HepG2 (cell line): ENCODE measurements around the gene SERPINE2. TPM values are rescaled to one million over a fixed set of nuclear protein-coding genes. Genes with fewer than 3 reads are reported as not detected.
A peak's percentile ranks its signal among the peaks of the same experiment; 100 is the strongest.

Experiments
- CBX5 ChIP-seq: sonication (generic); formaldehyde crosslinking; IDR thresholded peaks from 2 replicates; pipeline ENCODE4 v1.4.0; 2020; ENCODE audit warnings: missing genetic modification reagents, borderline replicate concordance
- MAFF ChIP-seq: IDR thresholded peaks from 2 replicates; pipeline ENCODE4 v1.6.1; 2011; ENCODE audit warnings: low read depth, low read length, improper control_type of control experiment
- POLR2A ChIP-seq, 2 experiments: IDR thresholded peaks; 2 replicates each; pipeline ENCODE4 v1.6.1; 2011; ENCODE audit warnings: low read depth in 2 of 2, low read length in 2 of 2, mild to moderate bottlenecking in 1 of 2, moderate library complexity in 1 of 2; ENCODE audit not compliant: insufficient read depth in 1 of 2
- REST ChIP-seq, 2 experiments: IDR thresholded peaks; 2 replicates each; pipeline ENCODE4 v1.6.1; 2011 to 2012; ENCODE audit warnings: low read length in 2 of 2, borderline replicate concordance in 1 of 2, low read depth in 1 of 2, mild to moderate bottlenecking in 1 of 2, moderate library complexity in 1 of 2
- SOX6 ChIP-seq, 2 experiments: fragments of 450-650 bp in 1 of 2; sonication (generic) in 1 of 2; formaldehyde crosslinking in 1 of 2; IDR thresholded peaks; 2 replicates each; pipeline versions ENCODE4 v1.4.0 to v1.6.1; 2017 to 2020; ENCODE audit warnings: antibody characterized with exemption in 1 of 2, mild to moderate bottlenecking in 1 of 2, missing genetic modification reagents in 1 of 2
- ZNF33A ChIP-seq: sonication (generic); formaldehyde crosslinking; IDR thresholded peaks from 2 replicates; pipeline ENCODE4 v1.5.1; 2020; ENCODE audit warnings: missing genetic modification reagents, mild to moderate bottlenecking, moderate library complexity, borderline replicate concordance
- ZNF670 ChIP-seq: sonication (generic); formaldehyde crosslinking; IDR thresholded peaks from 2 replicates; pipeline ENCODE4 v1.8.0; 2022; ENCODE audit warnings: mild to moderate bottlenecking, missing genetic modification reagents, borderline replicate concordance
- polyA plus RNA-seq, 8 experiments: library from polyadenylated mRNA; depleted of rRNA in 3 of 8; stranded (reverse) in 7 of 8; unstranded in 1 of 8; fragments of >200 nt; fragmentation: Illumina TruSeq in 4 of 8; extraction: Trizol in 4 of 8; gene quantifications; 2 replicates each; pipeline versions ENCODE4 v1.2.1 to v1.2.3, GENCODE V29; 2011 to 2016; ENCODE audit warnings: low read depth in 4 of 8, missing spikeins in 1 of 8, mixed read lengths in 1 of 8; ENCODE audit not compliant: insufficient read depth in 1 of 8
- total RNA-seq, 5 experiments: library from RNA; depleted of rRNA; stranded (reverse); fragments of >200 nt; fragmentation: Illumina TruSeq; extraction: Trizol; gene quantifications; 2 replicates each; pipeline ENCODE4 v1.2.3, GENCODE V29; 2016; ENCODE audit warnings: low read depth in 1 of 5
- TF ChIP-seq, protein P1 (sequence below): sonication (generic); formaldehyde crosslinking; IDR thresholded peaks from 2 replicates; pipeline ENCODE4 v1.4.0; 2020; ENCODE audit warnings: missing genetic modification reagents
- TF ChIP-seq, protein P2 (sequence below): sonication (generic); formaldehyde crosslinking; IDR thresholded peaks from 2 replicates; pipeline ENCODE4 v1.4.0; 2020; ENCODE audit warnings: mild to moderate bottlenecking, missing genetic modification reagents
- TF ChIP-seq, protein P3 (sequence below): sonication (generic); formaldehyde crosslinking; IDR thresholded peaks from 2 replicates; pipeline ENCODE4 v1.4.0; 2020; ENCODE audit warnings: missing genetic modification reagents
- TF ChIP-seq, protein P4 (sequence below): sonication (generic); formaldehyde crosslinking; IDR thresholded peaks from 2 replicates; pipeline ENCODE4 v1.5.1; 2020; ENCODE audit warnings: mild to moderate bottlenecking, missing genetic modification reagents, moderate library complexity
- TF ChIP-seq, protein P5 (sequence below): sonication (generic); formaldehyde crosslinking; IDR thresholded peaks from 2 replicates; pipeline ENCODE4 v1.8.0; 2022; ENCODE audit warnings: missing genetic modification reagents, mild to moderate bottlenecking, inconsistent platforms, borderline replicate concordance

SERPINE2 gene
- total and polyA plus RNA-seq, 2 of the 13 experiments (the other 11 are each of a cell fraction or from before 2014, with no cell fraction given) = 7.9 to 18.1 TPM

GRCh38 chr2:223930103-223930976 lies 108.7 kb downstream of the SERPINE2 start (continued):
- TF ChIP-seq, protein P1, sequence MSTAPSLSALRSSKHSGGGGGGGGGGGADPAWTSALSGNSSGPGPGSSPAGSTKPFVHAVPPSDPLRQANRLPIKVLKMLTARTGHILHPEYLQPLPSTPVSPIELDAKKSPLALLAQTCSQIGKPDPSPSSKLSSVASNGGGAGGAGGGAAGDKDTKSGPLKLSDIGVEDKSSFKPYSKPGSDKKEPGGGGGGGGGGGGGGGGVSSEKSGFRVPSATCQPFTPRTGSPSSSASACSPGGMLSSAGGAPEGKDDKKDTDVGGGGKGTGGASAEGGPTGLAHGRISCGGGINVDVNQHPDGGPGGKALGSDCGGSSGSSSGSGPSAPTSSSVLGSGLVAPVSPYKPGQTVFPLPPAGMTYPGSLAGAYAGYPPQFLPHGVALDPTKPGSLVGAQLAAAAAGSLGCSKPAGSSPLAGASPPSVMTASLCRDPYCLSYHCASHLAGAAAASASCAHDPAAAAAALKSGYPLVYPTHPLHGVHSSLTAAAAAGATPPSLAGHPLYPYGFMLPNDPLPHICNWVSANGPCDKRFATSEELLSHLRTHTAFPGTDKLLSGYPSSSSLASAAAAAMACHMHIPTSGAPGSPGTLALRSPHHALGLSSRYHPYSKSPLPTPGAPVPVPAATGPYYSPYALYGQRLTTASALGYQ (CRISPR knock-in tag) = 0 out of 2 replicates have a peak, but pooled peaks have one; percentile 43
- TF ChIP-seq, protein P2, sequence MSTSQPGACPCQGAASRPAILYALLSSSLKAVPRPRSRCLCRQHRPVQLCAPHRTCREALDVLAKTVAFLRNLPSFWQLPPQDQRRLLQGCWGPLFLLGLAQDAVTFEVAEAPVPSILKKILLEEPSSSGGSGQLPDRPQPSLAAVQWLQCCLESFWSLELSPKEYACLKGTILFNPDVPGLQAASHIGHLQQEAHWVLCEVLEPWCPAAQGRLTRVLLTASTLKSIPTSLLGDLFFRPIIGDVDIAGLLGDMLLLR (CRISPR knock-in tag) = peak; percentile 87; the same call in 1 of the 2 replicates
- TF ChIP-seq, protein P3, sequence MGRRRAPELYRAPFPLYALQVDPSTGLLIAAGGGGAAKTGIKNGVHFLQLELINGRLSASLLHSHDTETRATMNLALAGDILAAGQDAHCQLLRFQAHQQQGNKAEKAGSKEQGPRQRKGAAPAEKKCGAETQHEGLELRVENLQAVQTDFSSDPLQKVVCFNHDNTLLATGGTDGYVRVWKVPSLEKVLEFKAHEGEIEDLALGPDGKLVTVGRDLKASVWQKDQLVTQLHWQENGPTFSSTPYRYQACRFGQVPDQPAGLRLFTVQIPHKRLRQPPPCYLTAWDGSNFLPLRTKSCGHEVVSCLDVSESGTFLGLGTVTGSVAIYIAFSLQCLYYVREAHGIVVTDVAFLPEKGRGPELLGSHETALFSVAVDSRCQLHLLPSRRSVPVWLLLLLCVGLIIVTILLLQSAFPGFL (CRISPR knock-in tag) = no peak
- peak; percentile 65 to 89; a peak in 3 of 4 replicates for TF ChIP-seq POLR2A (IDR thresholded peaks at IDR 0.05; ENCODE audit: insufficient read depth in 1 of 2, low read depth in 2 of 2, low read length in 2 of 2)
- peak; percentile 77; the same call in 1 of the 2 replicates for TF ChIP-seq CBX5 (CRISPR knock-in tag)
- TF ChIP-seq MAFF = peak; percentile 57; the same call in 1 of the 2 replicates
- TF ChIP-seq REST (IDR thresholded peaks at IDR 0.05; ENCODE audit: borderline replicate concordance in 1 of 2, low read depth in 1 of 2, low read length in 2 of 2) = no peak
- TF ChIP-seq, protein P4, sequence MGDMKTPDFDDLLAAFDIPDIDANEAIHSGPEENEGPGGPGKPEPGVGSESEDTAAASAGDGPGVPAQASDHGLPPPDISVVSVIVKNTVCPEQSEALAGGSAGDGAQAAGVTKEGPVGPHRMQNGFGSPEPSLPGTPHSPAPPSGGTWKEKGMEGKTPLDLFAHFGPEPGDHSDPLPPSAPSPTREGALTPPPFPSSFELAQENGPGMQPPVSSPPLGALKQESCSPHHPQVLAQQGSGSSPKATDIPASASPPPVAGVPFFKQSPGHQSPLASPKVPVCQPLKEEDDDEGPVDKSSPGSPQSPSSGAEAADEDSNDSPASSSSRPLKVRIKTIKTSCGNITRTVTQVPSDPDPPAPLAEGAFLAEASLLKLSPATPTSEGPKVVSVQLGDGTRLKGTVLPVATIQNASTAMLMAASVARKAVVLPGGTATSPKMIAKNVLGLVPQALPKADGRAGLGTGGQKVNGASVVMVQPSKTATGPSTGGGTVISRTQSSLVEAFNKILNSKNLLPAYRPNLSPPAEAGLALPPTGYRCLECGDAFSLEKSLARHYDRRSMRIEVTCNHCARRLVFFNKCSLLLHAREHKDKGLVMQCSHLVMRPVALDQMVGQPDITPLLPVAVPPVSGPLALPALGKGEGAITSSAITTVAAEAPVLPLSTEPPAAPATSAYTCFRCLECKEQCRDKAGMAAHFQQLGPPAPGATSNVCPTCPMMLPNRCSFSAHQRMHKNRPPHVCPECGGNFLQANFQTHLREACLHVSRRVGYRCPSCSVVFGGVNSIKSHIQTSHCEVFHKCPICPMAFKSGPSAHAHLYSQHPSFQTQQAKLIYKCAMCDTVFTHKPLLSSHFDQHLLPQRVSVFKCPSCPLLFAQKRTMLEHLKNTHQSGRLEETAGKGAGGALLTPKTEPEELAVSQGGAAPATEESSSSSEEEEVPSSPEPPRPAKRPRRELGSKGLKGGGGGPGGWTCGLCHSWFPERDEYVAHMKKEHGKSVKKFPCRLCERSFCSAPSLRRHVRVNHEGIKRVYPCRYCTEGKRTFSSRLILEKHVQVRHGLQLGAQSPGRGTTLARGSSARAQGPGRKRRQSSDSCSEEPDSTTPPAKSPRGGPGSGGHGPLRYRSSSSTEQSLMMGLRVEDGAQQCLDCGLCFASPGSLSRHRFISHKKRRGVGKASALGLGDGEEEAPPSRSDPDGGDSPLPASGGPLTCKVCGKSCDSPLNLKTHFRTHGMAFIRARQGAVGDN (CRISPR knock-in tag) = peak; percentile 98
- TF ChIP-seq ZNF33A (CRISPR knock-in tag) = peak; percentile 81; the same call in 1 of the 2 replicates
- TF ChIP-seq ZNF670 = no peak; the same call in 1 of the 2 replicates
- TF ChIP-seq, protein P5, sequence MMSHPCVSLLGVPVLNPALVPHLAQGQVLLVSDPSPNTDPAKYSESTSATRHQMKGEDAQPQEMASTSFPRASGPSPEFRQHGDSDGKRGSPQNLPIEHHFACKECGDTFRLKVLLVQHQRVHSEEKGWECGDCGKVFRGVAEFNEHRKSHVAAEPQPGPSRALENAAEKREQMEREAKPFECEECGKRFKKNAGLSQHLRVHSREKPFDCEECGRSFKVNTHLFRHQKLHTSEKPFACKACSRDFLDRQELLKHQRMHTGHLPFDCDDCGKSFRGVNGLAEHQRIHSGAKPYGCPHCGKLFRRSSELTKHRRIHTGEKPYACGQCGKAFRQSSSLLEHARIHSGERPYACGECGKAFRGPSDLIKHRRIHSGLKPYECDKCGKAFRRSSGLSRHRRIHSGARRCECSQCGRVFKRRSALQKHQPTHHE (CRISPR knock-in tag) = peak; percentile 92
- TF ChIP-seq SOX6 (IDR thresholded peaks at IDR 0.05) = no peak
- peak; percentile 86 for TF ChIP-seq SOX6 (CRISPR knock-in tag; IDR thresholded peaks at IDR 0.05)
